ENCODE data around the gene GP2. TPM values are rescaled to one million over a fixed set of nuclear protein-coding genes. Genes with fewer than 3 reads are reported as not detected.
"Not testable (repeated sequence)": the region's sequence is repeated elsewhere in the genome, so short reads cannot be mapped to it uniquely, and the experiment has no call there.

GP2 gene
- total and polyA plus RNA-seq, 2 of the 4 experiments (the other 2 are of a cell fraction): not detected

- DNase-seq; ATAC-seq (ENCODE audit: low read depth); H2AK5ac ChIP-seq (ENCODE audit: low read depth, low read length); H3K18ac ChIP-seq (ENCODE audit: low read depth, low read length); in situ Hi-C loops (cut with MboI; ENCODE audit: low sequenced_read_pairs); H3K36me3 ChIP-seq (ENCODE audit: control insufficient read depth, insufficient read depth, low read length); H2AFZ ChIP-seq (replicated peaks; ENCODE audit: low read length, poor library complexity); H3K9me1 ChIP-seq (ENCODE audit: insufficient read depth, low read length); H4K8ac ChIP-seq (ENCODE audit: low read depth in 2 of 2, low read length in 2 of 2); H3K14ac ChIP-seq (replicated peaks; ENCODE audit: low read depth, low read length); H4K20me1 ChIP-seq (ENCODE audit: insufficient read depth, low read length); H3K56ac ChIP-seq (ENCODE audit: extremely low read depth, insufficient read depth, low read length); H3K4me2 ChIP-seq (ENCODE audit: low read depth, low read length); POLR2A ChIA-PET (ENCODE audit: unreplicated experiment); H4K5ac ChIP-seq (ENCODE audit: low read depth, low read length); H4K91ac ChIP-seq (ENCODE audit: insufficient read depth, low read depth, low read length); H3K4me1 ChIP-seq (ENCODE audit: control insufficient read depth, insufficient read depth, low read length); H3K9ac ChIP-seq (ENCODE audit: low read depth, low read length); H3K79me1 ChIP-seq (ENCODE audit: low read depth in 1 of 2, low read length in 2 of 2); H2BK15ac ChIP-seq (ENCODE audit: low read depth, low read length); H2AK9ac ChIP-seq (replicated peaks; ENCODE audit: low read depth, low read length, poor library complexity); CTCF ChIA-PET; intact Hi-C loops (cut with micrococcal nuclease); BruUV-seq (replicated peaks); H3K9me3 ChIP-seq (ENCODE audit: control insufficient read depth, insufficient read depth, low read length); H2BK5ac ChIP-seq (ENCODE audit: low read depth, low read length, poor library complexity, severe bottlenecking); H3K23ac ChIP-seq (ENCODE audit: low read depth, low read length); H2BK120ac ChIP-seq (ENCODE audit: low read depth, low read length); H3K4ac ChIP-seq (ENCODE audit: low read depth, low read length); H3K27ac ChIP-seq (ENCODE audit: insufficient read depth, low read length); H3K27me3 ChIP-seq (ENCODE audit: control insufficient read depth, insufficient read depth, low read length); dilution Hi-C loops (cut with HindIII; ENCODE audit: low sequenced_read_pairs, unreplicated experiment); H2BK20ac ChIP-seq (ENCODE audit: low read depth, low read length); H3K4me3 ChIP-seq (ENCODE audit: insufficient read depth, low read depth, low read length): not testable (repeated sequence)
- 38% methylated on average over 2 of the region's 7 CpGs; no CpG with 5 or more reads in 1 of the 2 experiments for WGBS, 2 experiments (ENCODE audit: extremely low coverage in 2 of 2, insufficient read length in 1 of 2)
These were observed 14.7 kb downstream of the GP2 start for GRCh38 chr16:20312536-20313095.
